T-helper 17 cell (primary cell): Measurements from ENCODE around the gene NEUROD1. TPM values are rescaled to one million over a fixed set of nuclear protein-coding genes. Genes with fewer than 3 reads are reported as not detected.

Experiments
- ATAC-seq: fragments of 150-1000 bp; cut with Tn5 transposase; 2 replicates; pipeline ENCODE4 v1.10.0; 2021; ENCODE audit warnings: mild to moderate bottlenecking, moderate library complexity
- DNase-seq, 3 donors: peaks; one replicate each; pipeline versions ENCODE4 v3.0.0 to v3.0.0-alpha.2; 2020 to 2021
- H3K9me3 ChIP-seq: one replicate; pipeline ENCODE4 v1.7.0; 2013; ENCODE audit warnings: low read length, mild to moderate bottlenecking; ENCODE audit not compliant: control insufficient read depth, poor library complexity, severe bottlenecking
- H3K27ac Mint-ChIP-seq: one replicate; pipeline ENCODE4 v1.8.0; 2022; ENCODE audit warnings: mild to moderate bottlenecking, moderate library complexity, mixed read lengths
- H3K27me3 Mint-ChIP-seq: one replicate; pipeline ENCODE4 v1.8.0; 2022; ENCODE audit warnings: mixed read lengths
- H3K36me3 Mint-ChIP-seq: one replicate; pipeline ENCODE4 v1.8.0; 2022; ENCODE audit warnings: low read depth, mixed read lengths
- H3K4me1 Mint-ChIP-seq: one replicate; pipeline ENCODE4 v1.8.0; 2022; ENCODE audit warnings: mild to moderate bottlenecking, mixed read lengths
- H3K4me3 Mint-ChIP-seq: one replicate; pipeline ENCODE4 v1.8.0; 2022; ENCODE audit warnings: mild to moderate bottlenecking, moderate library complexity, mixed read lengths
- total RNA-seq, 4 donors: library from RNA in 2 of 4; stranded (reverse) in 2 of 4; gene quantifications; one replicate each; pipeline ENCODE4 v1.2.3 and lab custom pipeline; 2022 to 2026

Gene NEUROD1
- total RNA-seq, 2 donors from 2014 or later, result not detected

- DNase-seq (no peak), ATAC-seq (no peak)
- no peak overlapping the region for H3K27ac Mint-ChIP-seq
- H3K9me3 ChIP-seq, result no peaks in the 10 kb centered on the region
- H3K4me3 Mint-ChIP-seq, result no peak overlapping the region
- peaks cover 23% of the 10 kb centered on the region for H3K4me1 Mint-ChIP-seq
- H3K36me3 Mint-ChIP-seq, result peaks cover 7% of the 10 kb centered on the region
- peaks cover 87% of the 10 kb centered on the region for H3K27me3 Mint-ChIP-seq
Observed at GRCh38 chr2:181685150-181685688, 4.9 kb upstream of the NEUROD1 start.

- H3K9me3 ChIP-seq, result no peaks in the 10 kb centered on the region
- Mint-ChIP-seq H3K27ac (no peak overlapping the region), H3K4me3 (peak overlapping the region; percentile 33), H3K27me3 (peaks cover 87% of the 10 kb centered on the region), H3K36me3 (peaks cover 7% of the 10 kb centered on the region), H3K4me1 (peaks cover 24% of the 10 kb centered on the region)
- ATAC-seq (no peak), DNase-seq (no peak)
Observed at GRCh38 chr2:181684454-181685149, 4.3 kb upstream of the NEUROD1 start.

- Mint-ChIP-seq H3K36me3 (peaks cover 7% of the 10 kb centered on the region), H3K27ac (no peak overlapping the region), H3K27me3 (peaks cover 87% of the 10 kb centered on the region), H3K4me3 (peak overlapping the region; percentile 74), H3K4me1 (peaks cover 26% of the 10 kb centered on the region)
- no peak for ATAC-seq
- H3K9me3 ChIP-seq, result no peaks in the 10 kb centered on the region
- DNase-seq, result no peak
Observed at GRCh38 chr2:181683518-181684453, 3.5 kb upstream of the NEUROD1 start.

GRCh38 chr2:181682795-181683517 is 2.6 kb upstream of the NEUROD1 start:
- Mint-ChIP-seq H3K27me3 (peaks cover 86% of the 10 kb centered on the region), H3K36me3 (peaks cover 8% of the 10 kb centered on the region), H3K27ac (no peak overlapping the region), H3K4me3 (peak overlapping the region; percentile 55), H3K4me1 (peaks cover 28% of the 10 kb centered on the region)
- H3K9me3 ChIP-seq, result no peaks in the 10 kb centered on the region
- DNase-seq, result no peak
- no peak for ATAC-seq

- no peak overlapping the region for H3K27ac Mint-ChIP-seq
- ATAC-seq (no peak), DNase-seq (no peak)
- peaks cover 30% of the 10 kb centered on the region for H3K4me1 Mint-ChIP-seq
- H3K36me3 Mint-ChIP-seq, result peaks cover 6% of the 10 kb centered on the region
- H3K27me3 Mint-ChIP-seq, result peaks cover 85% of the 10 kb centered on the region
- peak overlapping the region; percentile 55 for H3K4me3 Mint-ChIP-seq
- no peaks in the 10 kb centered on the region for H3K9me3 ChIP-seq
Observed at GRCh38 chr2:181682026-181682789, 1.9 kb upstream of the NEUROD1 start.

- Mint-ChIP-seq H3K27me3 (peaks cover 78% of the 10 kb centered on the region), H3K4me3 (peak overlapping the region; percentile 69), H3K36me3 (peaks cover 6% of the 10 kb centered on the region), H3K4me1 (peaks cover 30% of the 10 kb centered on the region), H3K27ac (no peak overlapping the region)
- no peaks in the 10 kb centered on the region for H3K9me3 ChIP-seq
- ATAC-seq (no peak), DNase-seq (no peak)
Observed at GRCh38 chr2:181680937-181681811, 857 bp upstream of the NEUROD1 start.

GRCh38 chr2:181679544-181679979 is 755 bp downstream of the NEUROD1 start:
- Mint-ChIP-seq H3K4me1 (peaks cover 25% of the 10 kb centered on the region), H3K4me3 (no peak overlapping the region), H3K27me3 (peaks cover 67% of the 10 kb centered on the region), H3K27ac (no peak overlapping the region), H3K36me3 (peaks cover 4% of the 10 kb centered on the region)
- no peak for DNase-seq
- no peak for ATAC-seq
- H3K9me3 ChIP-seq, result no peaks in the 10 kb centered on the region

GRCh38 chr2:181678861-181679543 is 1.3 kb downstream of the NEUROD1 start:
- Mint-ChIP-seq H3K4me1 (peaks cover 25% of the 10 kb centered on the region), H3K36me3 (peaks cover 4% of the 10 kb centered on the region), H3K27ac (no peak overlapping the region), H3K4me3 (peak overlapping the region; percentile 15), H3K27me3 (peaks cover 69% of the 10 kb centered on the region)
- DNase-seq (no peak), ATAC-seq (no peak)
- H3K9me3 ChIP-seq, result no peaks in the 10 kb centered on the region

- peak; percentile 60 for ATAC-seq
Observed at GRCh38 chr2:181677912-181678586, 2.3 kb downstream of the NEUROD1 start.

GRCh38 chr2:181675254-181675653 is 5.1 kb downstream of the NEUROD1 start:
- H3K4me3 Mint-ChIP-seq, result no peak overlapping the region
- DNase-seq (no peak), ATAC-seq (no peak)
- peaks cover 62% of the 10 kb centered on the region for H3K27me3 Mint-ChIP-seq
- no peaks in the 10 kb centered on the region for H3K9me3 ChIP-seq
- H3K4me1 Mint-ChIP-seq, result peaks cover 9% of the 10 kb centered on the region
- H3K27ac Mint-ChIP-seq, result no peak overlapping the region
- peaks cover 2% of the 10 kb centered on the region for H3K36me3 Mint-ChIP-seq

More at GRCh38 chr2:181677912-181678586, 2.3 kb downstream of the NEUROD1 start:
- DNase-seq, result no peak
- Mint-ChIP-seq H3K36me3 (peaks cover 2% of the 10 kb centered on the region), H3K27me3 (peaks cover 72% of the 10 kb centered on the region), H3K4me3 (no peak overlapping the region), H3K4me1 (peaks cover 25% of the 10 kb centered on the region), H3K27ac (no peak overlapping the region)
- no peaks in the 10 kb centered on the region for H3K9me3 ChIP-seq

GRCh38 chr2:181674461-181674860 is 5.9 kb downstream of the NEUROD1 start:
- peaks cover 2% of the 10 kb centered on the region for H3K36me3 Mint-ChIP-seq
- peaks cover 7% of the 10 kb centered on the region for H3K4me1 Mint-ChIP-seq
- DNase-seq (no peak), ATAC-seq (no peak)
- H3K4me3 Mint-ChIP-seq, result no peak overlapping the region
- H3K27me3 Mint-ChIP-seq, result peaks cover 57% of the 10 kb centered on the region
- H3K27ac Mint-ChIP-seq, result no peak overlapping the region
- no peaks in the 10 kb centered on the region for H3K9me3 ChIP-seq
